Forelimb muscle (tissue), 1 donor: ENCODE results near the gene ZRANB3. TPM values are rescaled to one million over a fixed set of nuclear protein-coding genes. Genes with fewer than 3 reads are reported as not detected.

ENCODE experiments used
- DNase-seq: peaks from one replicate; pipeline ENCODE4 v3.0.0-alpha.2; 2013; ENCODE audit warnings: low read depth
- polyA plus RNA-seq: library from polyadenylated mRNA; unstranded; fragments of 120-200 nt; gene quantifications from one replicate; pipeline ENCODE4 v1.2.1, GENCODE V29; 2013; ENCODE audit not compliant: insufficient read length

The ZRANB3 gene
- polyA plus RNA-seq, 1 donor: 6.9 TPM

GRCh38 chr2:135252805-135253458, 278.1 kb downstream of the ZRANB3 start:
- DNase-seq: no peak

DNA sequence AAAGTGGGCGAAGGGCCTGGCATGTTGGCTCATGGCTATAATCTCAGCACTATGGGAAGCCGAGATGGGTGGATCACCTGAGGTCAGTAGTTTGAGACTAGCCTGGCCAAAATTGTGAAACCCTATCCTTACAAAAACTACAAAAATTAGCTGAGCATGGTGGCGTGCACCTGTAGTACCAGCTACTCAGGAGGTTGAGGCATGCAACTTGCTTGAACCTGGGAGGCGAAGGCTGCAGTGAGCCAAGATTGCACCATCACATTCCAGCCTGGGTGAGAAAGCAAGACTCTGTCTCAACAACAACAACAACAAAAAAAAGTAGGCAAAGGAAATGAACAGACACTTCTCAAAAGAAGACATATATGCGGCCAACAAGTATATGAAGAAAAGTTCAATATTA, 282.4 kb downstream of the ZRANB3 start:
- DNase-seq: no peak

GRCh38 chr2:135246711-135247270, 284.2 kb downstream of the ZRANB3 start:
- no peak for DNase-seq

GRCh38 chr2:135245071-135245470, 285.9 kb downstream of the ZRANB3 start:
- no peak for DNase-seq

GRCh38 chr2:135238651-135239050, 292.4 kb downstream of the ZRANB3 start:
- no peak for DNase-seq

- DNase-seq: no peak
These were observed 300.9 kb downstream of the ZRANB3 start for GRCh38 chr2:135230150-135230549.

GRCh38 chr2:135227386-135227785, 303.6 kb downstream of the ZRANB3 start:
- DNase-seq: no peak

GRCh38 chr2:135226961-135227360, 304.1 kb downstream of the ZRANB3 start:
- no peak for DNase-seq

- no peak for DNase-seq
These were observed 305.2 kb downstream of the ZRANB3 start for GRCh38 chr2:135225781-135226180.

GRCh38 chr2:135219226-135219625, 311.8 kb downstream of the ZRANB3 start:
- no peak for DNase-seq

GRCh38 chr2:135218426-135218825, 312.6 kb downstream of the ZRANB3 start:
- no peak for DNase-seq

DNA sequence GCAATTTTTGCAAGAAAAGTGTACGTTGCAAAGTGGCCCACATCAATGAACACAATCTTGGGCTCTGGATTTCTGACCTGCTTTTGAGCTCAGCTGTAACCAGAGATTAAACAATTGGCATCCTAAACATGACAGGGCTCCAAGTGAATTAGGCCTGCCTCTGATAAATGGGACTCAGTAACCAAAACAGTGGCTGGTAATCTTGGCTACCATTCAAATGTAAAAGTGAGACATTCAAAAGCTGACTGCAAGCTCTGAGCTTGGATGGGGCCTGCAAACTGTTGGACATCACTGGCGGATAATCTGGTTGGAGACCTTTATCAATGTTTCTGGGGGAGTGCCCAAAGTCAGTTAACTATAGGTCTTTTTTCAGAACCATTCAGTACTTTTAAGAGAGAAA, 318.3 kb downstream of the ZRANB3 start:
- no peak for DNase-seq

DNA sequence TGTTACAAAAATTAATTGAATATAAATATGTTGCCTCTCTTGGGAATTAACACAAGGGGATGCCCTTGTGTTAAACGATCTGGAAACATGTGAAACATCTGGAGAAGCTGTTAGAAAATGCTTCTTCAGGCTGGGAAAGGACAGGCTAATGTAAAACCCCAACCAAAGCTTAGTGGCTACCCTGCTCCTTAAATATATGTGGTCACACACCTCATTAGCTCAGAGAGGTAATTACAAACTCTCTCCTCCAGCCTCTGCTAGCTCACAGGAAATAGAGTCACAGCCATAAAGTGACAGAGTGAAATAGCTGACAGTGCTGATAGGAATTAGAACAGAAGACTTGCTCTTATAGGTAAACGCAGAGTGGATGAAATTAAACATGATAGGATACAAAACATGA, 323.0 kb downstream of the ZRANB3 start:
- no peak for DNase-seq

DNA sequence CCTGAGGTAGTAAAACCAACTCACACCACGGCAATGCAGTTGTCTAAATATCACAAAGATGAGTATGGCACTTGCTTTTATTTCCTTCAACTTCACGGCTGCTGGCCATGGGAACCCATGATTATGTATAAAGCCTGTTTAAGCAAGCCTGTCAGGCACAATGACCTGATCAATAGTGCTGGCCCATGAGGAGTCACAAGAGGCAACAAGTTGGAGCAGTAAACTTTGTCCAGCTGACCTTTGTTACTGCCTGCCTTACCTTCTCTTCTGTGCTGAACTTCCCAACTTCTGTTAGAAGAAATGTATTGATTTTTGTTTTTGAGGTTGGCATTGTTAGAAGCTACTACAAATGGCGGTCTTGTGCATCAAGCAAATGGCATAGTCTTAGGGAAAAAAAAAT, 327.1 kb downstream of the ZRANB3 start:
- DNase-seq: no peak

- no peak for DNase-seq
These were observed 328.3 kb downstream of the ZRANB3 start for GRCh38 chr2:135202751-135203150.

DNA sequence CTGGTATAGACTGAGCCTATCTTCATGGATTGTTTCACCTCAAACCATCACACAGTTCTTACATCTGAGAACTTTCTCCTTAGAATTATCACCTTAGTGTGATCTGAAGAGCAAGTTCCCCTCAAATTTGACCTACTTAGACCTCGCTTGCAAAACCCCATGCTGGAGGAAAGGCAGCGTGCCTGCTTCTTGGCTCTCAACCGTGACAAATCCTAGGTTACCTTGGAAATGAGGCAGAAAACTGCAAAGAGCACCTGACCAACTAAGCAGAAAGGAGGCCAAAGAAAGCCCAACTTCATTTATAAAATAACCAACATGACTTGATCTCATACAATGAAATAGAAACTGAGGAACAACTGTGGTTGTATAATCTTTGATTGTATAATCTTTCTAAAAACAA, 332.5 kb downstream of the ZRANB3 start:
- DNase-seq: no peak

DNA sequence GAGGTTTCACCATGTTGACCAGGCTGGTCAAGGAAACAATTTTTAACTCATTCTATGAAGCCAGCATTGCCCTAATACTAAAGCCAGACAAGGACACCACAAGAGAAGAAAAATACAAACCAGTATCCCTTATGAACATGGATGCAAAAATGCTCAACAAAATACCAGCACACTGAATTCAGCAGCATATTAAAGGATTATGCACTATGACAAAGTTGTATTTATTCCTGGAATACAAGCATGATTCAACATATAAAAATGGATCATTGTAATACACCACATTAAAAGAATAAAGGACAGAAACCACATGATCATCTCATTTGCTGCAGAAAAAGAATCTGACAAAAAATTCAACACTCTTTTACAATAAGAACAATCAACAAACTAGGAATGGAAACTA, 340.2 kb downstream of the ZRANB3 start:
- DNase-seq: no peak

DNA sequence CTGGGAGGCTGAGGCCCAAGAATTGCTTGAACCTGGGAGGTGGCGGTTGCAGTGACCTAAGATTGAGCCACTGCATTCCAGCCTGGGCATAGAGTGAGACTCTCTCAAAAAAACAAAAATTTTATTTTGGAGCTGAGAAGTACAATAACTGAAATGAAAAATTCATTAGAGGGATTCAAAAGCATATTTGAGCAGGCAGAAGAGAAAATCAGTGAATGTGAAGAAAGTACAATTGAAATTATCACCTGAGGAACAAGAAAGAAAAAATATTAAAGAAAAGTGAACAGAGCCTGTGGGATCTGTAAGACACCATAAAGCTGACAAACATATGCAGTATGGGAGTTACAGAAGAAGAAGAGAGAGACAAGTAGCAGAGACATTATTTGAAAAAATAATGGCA, 341.9 kb downstream of the ZRANB3 start:
- no peak for DNase-seq

- DNase-seq: no peak
These were observed 343.7 kb downstream of the ZRANB3 start for GRCh38 chr2:135187270-135187669.

GRCh38 chr2:135186054-135186453, 345.0 kb downstream of the ZRANB3 start:
- DNase-seq: no peak

GRCh38 chr2:135183822-135184221, 347.2 kb downstream of the ZRANB3 start:
- DNase-seq: no peak

DNA sequence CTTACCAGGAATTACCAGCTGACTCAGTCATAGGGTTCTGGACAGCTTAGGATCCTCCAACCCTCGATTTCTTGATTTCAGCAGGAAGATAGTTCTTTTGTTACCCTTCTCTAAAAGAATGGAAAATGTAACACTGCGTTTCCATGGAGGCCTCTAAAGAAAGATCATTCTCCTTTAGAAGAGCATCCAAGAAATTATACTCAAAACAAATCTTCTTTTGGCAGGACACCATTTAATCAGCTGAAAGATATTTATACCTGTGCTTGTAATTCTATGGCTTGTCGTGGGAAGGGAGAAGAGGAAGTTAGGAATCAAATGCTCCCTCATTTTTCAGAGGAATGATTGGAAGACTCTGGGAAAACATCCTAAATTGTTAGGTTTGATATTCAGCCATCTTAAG, 348.4 kb downstream of the ZRANB3 start:
- DNase-seq: no peak

DNA sequence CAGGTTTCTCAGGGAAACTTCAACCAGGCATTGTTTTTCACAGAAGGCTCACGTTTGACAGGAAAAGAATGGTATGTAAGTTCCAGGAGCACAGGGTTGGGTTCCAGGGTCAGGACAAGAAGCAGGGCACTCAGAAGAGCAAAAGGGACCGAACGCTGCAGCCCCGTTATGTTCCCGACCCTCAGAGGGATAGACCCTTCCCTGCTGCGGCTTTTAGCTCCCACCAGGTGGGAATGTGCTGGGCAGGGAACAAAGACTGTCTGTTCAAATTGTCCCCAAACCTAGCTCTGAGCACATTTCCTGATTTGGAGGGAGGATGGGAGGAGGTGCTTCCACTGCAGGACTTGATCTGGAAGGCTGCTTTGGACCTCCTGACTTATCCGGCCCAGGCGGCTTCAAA, 348.8 kb downstream of the ZRANB3 start:
- DNase-seq: no peak

DNA sequence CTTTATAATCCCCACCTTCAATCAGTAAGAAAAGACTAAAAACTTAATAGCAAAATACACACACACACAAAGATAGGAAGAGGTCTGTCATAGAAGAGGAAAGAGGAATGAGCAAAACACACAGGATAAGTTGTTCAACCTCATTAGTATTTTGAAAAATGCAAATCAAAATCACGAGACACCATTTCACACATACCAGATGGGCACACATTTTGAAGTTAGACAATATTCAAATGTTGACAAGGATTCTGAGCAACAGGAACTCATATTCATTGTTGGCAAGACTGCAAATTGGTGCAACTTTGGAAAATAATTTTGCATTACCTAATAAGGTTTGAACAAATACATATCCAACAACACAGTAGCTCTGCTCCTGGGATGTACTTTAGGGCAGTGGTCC, 351.3 kb downstream of the ZRANB3 start:
- no peak for DNase-seq
